ENCODE measurements around the gene PLD1.
"Not testable (repeated sequence)": the region's sequence is repeated elsewhere in the genome, so short reads cannot be mapped to it uniquely, and the experiment has no call there.

Gene PLD1

DNA sequence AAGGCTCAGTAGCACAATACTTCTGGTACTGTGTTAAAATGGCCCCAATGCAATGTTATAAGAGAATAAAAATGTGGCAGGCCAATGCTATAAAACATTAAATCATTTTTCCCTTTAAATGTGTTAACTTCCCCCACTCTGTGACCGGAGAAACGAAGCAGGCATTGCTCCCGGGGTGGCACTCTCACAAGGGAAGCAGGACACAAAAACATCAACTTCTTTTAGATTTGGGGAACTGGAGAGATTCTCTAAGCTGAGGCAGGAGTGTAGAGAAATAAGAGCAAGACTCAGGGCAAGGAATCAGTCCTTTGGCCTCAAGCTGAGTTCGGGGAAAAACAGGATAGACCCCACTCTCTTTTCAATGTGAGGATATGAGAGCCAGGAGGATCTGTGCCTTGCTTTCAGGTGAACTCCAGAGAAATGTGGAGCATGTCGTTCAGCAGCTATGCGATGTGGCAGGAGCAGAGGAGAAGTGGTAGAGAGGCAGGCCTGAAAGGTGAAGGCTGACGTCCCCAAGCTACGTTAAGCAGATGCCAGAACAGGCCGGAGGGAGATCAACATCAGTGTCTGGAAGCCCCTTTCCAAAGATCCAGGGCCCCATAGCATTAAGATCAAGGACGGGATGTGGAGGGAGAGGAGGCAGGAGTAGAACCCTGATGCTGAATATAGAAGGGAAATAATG lies 160.2 kb downstream of the PLD1 start:
- DNase-seq: no peak

DNA sequence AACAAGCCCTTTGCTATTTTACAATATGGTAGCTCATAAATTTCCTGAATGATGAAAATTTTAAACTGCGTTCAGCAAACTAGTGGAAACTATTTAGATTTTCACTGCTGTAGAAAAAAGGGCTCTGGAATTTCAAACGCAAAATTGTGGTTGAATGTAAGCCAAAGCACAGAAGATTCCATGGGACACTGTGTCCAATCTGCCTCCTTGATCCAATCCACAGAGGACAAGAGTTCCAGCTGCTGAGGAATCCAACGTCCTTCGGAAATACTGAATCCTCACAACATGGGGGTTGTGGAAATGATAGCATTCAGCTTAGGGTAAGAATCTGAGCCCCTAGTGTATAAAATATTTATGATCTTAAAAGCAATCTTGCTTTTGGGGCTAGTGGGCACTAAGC lies 161.0 kb downstream of the PLD1 start:
- DNase-seq: no peak

- no peak for DNase-seq
Measured at GRCh38 chr3:171648069-171648468, 162.2 kb downstream of the PLD1 start.

- DNase-seq: peak; percentile 36
Measured at GRCh38 chr3:171646357-171647133, 163.7 kb downstream of the PLD1 start.

DNA sequence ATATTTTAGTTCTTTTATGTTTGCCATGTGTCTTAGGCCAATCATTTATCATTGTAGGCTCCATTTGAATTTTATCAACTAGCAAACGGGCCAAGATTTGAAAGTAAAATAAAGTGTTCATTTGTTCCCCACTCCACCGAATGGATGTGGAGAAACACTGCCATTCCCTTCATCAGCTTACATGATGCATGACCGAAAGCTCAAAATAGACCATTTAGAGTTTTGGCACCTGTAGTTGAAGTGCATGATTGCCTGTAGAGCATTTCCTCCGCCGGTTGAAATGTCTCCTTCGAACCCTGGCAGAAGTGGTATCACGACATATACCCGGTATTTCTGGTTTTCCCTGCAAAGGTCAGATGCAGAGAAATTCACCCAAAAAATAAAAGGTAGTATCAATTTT lies 165.6 kb downstream of the PLD1 start:
- DNase-seq: no peak

GRCh38 chr3:171643681-171644080 lies 166.6 kb downstream of the PLD1 start:
- DNase-seq: peak; percentile 16

- DNase-seq: no peak
Measured at GRCh38 chr3:171643033-171643432, 167.2 kb downstream of the PLD1 start.

DNA sequence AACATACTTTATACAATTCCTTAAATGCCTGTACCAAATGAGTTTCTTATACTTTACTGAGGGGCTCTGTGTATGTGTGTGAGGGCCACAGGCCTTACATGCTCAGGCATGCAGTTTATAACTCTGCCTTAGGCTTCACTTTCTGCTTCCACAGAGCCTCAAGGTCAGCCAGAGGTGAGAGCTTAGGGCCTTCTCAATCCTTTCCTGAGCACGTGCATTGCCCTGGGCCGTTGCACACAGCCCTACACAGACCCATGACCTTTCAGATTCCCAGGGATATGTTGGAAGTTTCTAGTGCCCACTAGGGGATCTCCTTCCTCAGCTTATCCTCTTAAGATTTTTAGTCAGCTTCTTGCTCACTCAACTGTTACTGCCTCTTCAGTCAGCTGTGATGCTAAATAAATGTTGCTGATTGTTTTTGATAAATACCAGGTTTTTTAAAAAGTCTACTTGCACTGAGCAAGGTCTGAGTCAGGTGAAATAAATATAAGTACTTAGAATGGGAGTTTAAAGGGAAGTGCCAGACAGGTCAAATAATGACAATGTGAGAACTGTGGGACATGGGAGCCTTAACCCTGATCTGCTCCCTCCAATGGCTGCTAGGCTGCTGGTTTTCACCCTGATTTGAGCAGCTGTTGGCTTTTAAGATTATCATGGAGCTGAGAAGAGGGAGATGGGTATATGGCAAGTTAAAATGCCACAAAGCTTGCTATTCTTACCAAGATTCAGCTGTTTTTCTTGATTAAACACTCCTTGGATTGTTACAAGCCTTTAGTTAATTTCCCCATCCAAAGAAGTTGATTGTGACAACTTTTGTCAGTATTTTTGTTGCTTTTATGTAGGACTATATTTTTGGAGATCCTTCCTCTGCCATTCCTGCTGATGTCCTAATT lies 169.5 kb downstream of the PLD1 start:
- DNase-seq: no peak

- no peak for DNase-seq
Measured at GRCh38 chr3:171636666-171637065, 173.6 kb downstream of the PLD1 start.

- DNase-seq: no peak
Measured at GRCh38 chr3:171632766-171633165, 177.5 kb downstream of the PLD1 start.

GRCh38 chr3:171626799-171627198 lies 183.5 kb downstream of the PLD1 start:
- not testable (repeated sequence) for DNase-seq

GRCh38 chr3:171622126-171622525 lies 188.2 kb downstream of the PLD1 start:
- no peak for DNase-seq

DNA sequence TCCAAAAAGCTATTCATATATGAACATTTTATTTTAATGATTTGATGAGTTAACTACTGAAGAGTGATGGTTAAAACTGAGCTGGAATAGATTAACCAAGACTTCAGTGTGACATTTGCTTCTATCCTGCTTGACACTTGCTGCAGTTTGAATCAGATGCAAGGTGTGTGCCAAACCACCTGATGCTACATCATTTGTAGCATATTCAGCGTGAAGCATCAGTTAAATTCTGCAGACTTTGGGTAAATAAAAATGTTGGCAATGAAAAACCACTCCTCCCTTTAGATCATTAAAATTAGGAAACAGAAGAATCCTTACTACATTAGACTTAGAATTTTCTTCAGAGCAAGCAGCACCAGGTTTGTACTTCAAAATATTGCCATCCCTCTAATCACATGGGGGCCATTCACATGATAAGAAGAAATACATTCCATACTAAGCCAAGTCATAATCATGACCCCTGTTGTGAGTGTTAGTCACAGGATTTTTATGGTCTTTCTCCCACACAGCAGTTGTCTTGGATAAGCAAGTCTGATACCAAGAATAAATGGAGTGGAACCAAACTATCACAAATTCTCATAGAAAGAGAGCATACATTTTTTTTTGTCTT lies 189.4 kb downstream of the PLD1 start:
- DNase-seq: no peak

DNA sequence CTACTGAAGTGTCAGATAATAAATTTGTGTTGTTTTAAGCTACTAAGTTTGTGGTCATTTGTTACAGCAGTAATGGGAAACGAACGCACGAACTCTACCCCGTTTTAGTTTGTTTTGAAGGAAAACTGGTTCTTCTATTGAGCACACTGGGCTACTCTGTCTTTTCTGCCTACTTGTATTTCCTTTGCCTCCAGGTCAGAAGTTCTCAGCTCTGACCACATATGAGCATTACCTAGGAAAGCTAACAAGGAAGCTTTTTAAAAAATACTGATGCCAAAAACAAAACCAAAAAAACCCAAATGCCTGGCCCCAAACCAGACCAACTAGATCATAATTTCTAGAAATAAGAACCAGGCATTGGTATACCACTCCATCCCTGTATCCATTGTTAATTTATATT lies 193.5 kb downstream of the PLD1 start:
- DNase-seq: no peak

- DNase-seq: no peak
Measured at GRCh38 chr3:171615686-171616085, 194.6 kb downstream of the PLD1 start.

DNA sequence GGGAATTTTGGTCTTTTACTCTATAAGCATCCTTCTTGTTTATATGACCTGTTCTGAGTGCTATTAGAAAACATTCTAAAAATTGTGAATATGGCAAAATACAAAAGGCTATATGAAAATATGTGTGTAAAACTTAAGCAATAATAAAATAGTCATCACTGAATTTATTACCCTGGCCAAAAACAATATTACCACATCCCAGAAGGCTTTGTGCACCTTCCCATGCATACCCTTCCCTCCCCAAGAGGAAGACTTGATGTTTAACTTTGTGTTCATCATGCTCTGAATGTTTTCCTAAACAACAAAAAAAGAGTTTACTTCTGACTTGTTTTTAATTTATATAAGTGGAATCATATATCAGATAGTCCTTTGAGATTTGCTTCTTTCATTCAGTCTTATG lies 195.0 kb downstream of the PLD1 start:
- no peak for DNase-seq

- DNase-seq: no peak
Measured at GRCh38 chr3:171614318-171614921, 195.9 kb downstream of the PLD1 start.

DNA sequence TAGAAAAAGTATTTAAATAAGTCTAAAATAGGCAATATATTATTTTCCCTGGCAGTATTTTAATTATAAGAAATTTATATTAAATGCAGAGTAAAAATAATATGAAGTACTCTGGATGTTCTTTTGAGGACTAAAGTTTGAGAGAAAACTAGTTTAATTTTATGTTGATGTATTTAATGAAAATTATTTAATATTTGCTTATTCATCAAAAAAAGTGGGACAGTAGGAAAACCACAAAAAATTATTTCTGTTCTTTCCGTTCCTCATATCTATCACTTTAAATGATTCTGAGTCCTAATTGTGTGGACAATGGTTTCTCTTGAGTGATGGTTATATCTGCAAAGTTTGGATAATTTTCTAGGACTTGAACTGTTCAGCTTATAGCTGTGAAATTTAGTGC lies 202.8 kb downstream of the PLD1 start:
- DNase-seq: no peak

DNA sequence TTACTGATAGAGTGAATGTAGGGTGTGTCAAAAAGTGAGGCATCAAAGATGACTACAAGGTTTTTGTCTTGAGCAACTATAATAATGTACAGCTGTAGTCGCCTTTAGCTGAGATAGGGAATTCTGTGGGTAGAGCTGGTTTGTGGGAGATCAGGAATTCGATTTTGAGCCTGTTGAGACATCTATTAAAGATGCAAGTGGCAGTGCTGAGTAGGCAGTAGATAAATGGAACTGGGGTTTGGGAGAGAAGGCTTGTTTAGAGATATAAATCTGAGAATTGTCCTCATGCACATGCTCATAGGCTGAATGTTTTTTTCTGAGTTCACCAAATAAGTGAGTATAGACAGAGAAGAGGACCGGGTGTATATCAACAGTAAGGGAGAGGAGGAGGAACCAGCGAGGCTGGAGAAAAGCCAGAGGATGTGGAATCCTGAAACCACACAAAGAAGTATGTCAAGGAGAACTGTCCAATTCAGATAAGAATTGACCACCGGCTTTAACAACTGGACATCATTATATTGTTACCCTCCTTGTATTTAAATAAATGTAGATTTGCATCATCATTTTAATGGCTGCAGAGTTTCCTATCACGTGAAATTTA lies 204.0 kb downstream of the PLD1 start:
- no peak for DNase-seq

- no peak for DNase-seq
Measured at GRCh38 chr3:171604370-171604769, 205.9 kb downstream of the PLD1 start.

DNA sequence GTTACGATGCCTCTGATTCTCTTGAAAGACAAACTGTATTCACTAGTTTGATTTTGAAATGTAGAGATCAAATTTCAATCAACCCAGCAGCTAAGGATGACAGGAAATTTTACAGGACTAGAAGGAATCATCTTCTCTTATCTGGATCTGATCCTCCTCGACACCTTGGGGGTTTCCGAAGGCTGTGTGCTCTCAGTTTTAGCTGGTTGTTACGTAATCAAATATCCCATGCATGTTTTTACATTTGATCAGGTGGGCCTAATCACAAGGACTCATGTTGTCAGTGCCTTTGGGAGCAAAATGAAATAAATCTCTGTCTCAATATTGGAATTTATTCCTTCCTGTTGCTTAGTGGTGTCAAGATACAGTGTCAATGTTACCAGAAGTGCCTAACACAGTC lies 208.2 kb downstream of the PLD1 start:
- no peak for DNase-seq

DNA sequence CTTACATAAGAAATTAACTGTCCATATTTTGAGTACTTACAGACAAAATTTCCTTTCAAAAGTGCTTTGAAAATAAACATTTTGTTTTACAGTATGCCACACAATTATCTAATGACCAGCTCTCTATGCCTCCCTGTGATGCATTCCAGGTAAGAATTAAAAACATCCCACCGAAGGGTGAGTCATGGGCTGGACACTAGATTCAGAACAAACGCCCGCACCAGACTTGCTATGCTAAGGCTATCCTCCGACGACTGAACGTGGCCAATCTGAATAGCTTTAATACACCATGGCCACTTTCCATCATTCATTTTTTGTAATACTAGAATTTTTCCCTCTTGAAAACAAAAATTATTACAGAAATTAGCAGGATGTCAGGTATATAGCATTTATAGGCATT lies 210.3 kb downstream of the PLD1 start:
- DNase-seq: no peak

Data from NCI-H524 treated with DMSO at 0.1 percent for 48 hours (cell line).